Skin epidermis (tissue), 12 donors: ENCODE measurements around the gene SLC16A8.

Experiments used
- H3K27ac ChIP-seq, 21 experiments: fragments of 200-600 bp; sonication (generic) in 11 of 21; one replicate each; pipeline ENCODE4 v1.5.0; 2020; ENCODE audit warnings: mild to moderate bottlenecking in 3 of 21, inconsistent platforms in 2 of 21, moderate library complexity in 2 of 21
- H3K4me3 ChIP-seq, 7 experiments: fragments of 200-600 bp; sonication (generic) in 2 of 7; one replicate each; pipeline ENCODE4 v1.5.0; 2020; ENCODE audit warnings: inconsistent platforms in 2 of 7, mild to moderate bottlenecking in 2 of 7, moderate library complexity in 1 of 7

Gene SLC16A8

DNA sequence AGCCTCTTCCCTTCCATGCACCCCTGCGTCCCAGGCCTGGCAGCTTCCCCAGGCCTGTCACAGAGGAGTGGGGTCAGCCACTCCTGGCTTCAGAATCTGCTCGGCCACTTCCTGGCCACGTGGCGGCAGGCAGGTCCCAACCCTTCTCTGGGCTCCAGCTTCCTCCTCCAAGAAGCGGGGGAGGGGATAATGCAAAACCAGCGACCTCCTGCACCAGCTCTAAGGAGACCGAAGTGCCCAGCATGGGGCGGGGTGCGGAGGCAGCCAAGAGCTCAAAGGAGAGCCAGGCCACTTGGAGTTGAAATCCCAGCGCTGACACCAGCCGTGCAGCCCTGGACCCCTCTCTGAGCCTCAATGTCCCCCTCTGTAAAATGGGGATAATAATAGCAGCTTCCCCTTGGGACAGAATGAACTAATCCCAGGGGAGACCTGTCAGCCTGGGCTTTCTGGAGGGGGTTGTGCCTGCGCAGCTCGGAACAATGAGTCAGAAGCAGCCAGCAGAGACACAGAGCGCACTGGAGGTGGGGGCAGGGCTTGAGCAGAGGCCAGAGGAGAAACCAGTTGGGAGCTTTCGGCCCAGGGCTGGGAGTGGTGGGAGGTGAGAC lies 49.6 kb downstream of the SLC16A8 start:
- Histone ChIP-seq H3K4me3 (no peak overlapping the region), H3K27ac (peak overlapping the region in 15 of 21 experiments; percentile 0 to 68 (median 26))

DNA sequence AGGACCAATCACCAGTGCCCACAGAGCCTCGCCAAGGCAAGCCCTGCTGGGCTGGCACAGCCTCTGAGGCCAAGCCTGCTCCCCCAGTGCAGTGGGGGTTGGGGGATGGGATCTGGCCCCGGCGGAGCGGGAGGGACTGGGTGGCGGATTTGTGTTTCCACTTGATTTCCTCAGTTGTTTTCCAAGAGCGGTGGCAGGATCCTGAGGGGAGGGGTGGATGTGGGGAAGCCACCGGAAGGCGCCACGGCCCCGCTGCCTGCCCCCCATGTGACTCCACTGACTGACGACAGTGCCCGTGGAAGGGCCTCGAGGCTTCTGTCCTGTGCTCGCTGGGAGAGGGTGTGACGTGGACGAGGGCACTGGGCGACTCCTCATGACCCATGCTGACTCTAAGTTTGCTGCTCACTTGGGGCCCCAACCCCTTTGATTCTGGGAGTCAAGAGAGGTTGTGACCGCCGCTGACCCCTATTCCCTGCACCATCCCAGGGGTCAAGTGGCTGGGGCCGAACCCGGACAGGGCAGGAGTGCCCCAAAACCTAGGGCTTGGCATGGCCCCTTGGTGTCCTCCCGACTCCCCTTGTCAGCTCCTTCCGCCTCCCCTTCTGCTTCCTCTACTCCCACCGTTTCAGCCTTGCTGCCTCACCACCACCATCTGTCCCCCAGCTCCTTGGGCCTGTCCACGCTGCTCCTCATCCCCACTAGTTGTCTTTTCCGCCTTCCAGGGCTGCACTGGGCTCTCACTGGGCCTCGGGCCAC lies 50.3 kb downstream of the SLC16A8 start:
- Histone ChIP-seq H3K27ac (peak overlapping the region in 14 of 21 experiments; percentile 0 to 68 (median 24)), H3K4me3 (no peak overlapping the region)

DNA sequence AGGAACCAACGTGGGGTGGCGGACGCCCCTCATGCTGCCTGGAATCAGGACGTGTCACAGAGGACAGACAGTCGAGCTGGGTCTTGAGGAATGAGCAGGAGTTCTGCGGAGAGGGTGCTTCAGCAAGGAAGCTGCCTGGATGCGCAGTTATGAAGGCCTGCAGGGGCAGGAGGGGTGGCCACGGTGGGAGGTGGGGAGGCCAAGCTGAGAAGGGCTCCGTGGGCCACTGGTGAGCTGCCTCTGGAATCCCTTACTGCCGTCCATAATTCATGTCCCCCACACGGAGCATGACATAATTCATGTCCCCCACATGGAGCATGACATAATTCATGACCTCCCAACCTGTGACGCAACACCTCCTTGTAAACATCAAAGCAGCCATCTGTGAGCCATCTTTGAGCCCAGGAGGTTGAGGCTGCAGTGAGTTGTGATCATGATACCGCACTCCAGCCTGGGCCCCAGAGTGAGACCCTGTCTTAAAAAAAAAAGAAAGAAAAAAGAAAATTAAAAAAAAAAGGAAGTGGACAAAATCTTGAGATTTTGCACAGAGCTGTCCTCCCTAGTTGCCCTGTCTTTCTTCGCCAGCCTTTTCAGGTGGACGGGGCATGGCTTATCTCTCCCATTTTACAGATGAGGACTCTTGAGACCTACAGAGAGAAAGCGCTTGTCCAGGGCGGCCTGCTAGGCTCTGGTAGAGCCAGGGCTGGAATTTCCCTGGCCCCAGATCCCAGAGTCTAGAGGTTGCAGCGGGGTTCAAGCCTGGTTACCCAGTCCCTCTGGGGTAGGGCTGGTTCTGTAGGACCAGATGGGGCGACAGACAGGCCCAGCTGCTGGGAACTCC lies 51.1 kb downstream of the SLC16A8 start:
- peak overlapping the region in 7 of 21 experiments; percentile 4 to 68 (median 34) for H3K27ac ChIP-seq

DNA sequence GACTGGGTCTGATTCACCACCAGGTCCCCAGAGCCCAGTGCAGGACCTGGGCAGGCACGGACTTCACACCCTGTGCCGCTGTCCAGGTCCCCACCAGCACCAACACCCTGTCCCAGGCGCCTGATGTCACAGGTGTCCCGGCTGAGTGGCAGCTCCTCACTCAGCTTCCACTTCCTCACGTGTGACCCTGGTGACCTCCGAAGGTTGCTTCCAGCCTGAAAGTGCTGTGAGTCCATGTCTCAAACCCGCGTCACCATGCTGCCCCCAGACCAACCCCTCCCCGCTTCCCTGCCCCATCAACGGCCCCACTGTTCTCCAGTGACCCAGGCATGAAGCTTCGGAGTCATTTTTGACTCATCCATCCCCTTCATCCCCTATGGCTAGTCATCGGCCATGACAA lies 52.5 kb downstream of the SLC16A8 start:
- H3K27ac ChIP-seq: peak overlapping the region in 1 of 21 experiments; percentile 20
- H3K4me3 ChIP-seq: no peak overlapping the region

More for the DNA sequence above, 51.1 kb downstream of the SLC16A8 start:
- H3K4me3 ChIP-seq: no peak overlapping the region

DNA sequence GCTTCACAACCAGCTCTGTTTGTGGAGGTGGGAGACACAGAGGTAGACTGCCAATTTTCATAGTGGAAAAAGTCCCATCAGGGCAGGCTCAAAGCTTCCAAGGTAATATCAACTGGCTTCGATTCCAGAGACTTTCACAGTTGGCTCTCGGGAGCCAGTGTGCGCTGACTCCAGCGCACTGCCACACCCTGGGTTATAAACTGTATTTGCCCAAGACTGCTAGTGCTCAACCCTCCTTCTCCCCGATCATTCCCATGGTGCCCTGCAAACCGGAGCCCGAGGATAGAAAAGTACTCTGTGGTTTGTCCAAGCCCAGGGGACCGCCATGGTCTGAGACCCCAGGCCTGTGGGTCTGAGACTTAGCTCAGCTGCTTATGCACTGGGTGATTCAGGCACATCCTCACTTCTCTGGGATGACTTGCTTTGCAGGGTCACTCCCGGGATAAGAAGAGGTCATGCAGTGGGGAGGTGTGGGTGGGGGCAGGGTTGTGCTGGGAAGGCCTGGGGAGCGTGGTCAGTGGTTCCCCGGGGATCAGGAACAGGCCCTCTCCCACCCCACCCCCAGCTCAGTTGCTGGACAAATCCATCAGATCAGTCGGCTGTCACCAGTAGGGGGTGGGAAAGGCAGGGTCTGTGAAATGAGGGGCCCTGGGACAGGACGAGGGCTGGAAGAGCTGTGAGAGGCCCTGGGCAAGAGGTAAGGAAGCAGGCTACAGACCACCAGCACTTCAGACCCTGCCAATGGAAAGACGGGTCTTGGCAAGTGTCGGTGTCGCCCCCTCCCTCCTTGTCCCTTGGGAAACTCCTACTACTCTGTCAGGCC lies 53.5 kb downstream of the SLC16A8 start:
- Histone ChIP-seq H3K4me3 (no peak overlapping the region), H3K27ac (peak overlapping the region in 2 of 21 experiments; percentile 20 to 24)

DNA sequence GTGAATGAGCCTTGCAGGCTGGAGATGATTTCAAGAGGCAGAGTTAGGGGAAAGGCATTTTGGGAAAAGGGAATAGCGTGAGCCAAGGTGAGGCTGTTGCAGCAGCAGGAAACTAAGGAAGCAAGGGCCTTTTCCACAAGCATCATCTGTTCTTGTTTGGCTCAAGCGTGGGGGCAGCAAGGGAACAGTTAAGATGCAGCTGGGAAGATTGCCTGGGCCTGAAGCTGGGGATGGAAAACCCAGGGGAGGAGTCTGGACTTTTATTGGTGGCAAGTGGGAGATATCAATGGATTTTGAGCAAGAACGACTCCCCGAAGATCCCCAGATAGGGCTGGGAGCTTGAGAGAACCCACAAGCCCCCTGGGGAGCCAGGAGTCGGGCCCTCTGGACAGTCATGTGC lies 54.1 kb downstream of the SLC16A8 start:
- H3K4me3 ChIP-seq: no peak overlapping the region
- peak overlapping the region in 3 of 21 experiments; percentile 14 to 24 (median 20) for H3K27ac ChIP-seq

DNA sequence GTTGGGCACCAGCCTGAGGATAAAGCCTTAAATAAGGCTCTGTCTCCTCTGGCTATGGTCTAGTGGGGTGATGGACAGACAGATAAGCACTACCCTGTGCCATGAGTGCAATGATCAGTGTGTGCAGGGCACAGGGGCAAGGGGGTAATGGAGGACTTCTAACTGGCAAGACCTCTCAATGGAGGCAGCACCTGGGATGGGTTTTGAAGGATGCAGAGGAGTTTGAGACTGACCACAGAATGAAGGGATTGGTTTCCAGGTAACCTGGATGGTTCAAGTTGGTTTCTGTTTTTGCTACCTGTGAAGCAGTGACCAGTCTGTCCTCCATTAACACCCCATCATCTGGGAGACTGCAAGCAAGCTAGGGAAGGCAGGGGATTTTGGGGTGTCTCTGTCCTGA lies 54.6 kb downstream of the SLC16A8 start:
- peak overlapping the region in 1 of 21 experiments; percentile 20 for H3K27ac ChIP-seq
- H3K4me3 ChIP-seq: no peak overlapping the region

DNA sequence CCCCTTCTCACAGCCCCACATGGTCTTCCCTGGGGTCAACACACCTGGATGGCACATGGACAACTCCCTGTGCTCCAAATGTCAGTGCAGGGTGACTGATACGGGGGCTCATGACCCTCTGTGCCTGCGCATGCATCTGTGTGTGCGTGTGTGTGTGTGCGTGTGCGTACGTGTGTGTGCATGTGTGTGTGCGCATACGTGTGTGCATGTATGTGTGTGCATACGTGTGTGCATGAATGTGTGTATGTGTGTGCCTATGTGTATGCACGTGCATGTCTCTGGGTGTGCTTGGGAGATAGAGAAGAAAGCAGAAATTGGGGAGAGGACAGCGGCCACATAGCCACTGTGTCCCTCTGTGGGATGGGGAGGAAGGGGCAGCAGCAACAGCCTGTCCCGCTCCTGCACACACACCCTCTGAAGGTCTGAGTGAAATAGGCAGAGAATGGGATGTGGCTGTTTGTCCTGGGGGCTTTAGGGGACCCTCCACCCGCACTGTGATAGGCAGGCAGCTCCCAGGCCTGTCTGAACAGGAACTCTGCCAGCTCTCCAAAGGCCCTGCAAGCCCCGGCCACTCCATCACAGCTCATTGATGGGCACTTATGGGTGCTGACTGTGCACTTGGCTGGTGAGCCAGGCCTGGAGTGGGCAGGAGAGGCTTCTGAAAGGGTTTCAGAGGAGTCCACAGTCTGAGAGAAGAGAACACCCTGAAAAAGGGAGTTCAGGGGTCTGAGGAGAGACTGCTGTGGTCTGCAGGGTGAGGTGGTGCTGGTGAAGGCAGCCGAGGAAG lies 55.4 kb downstream of the SLC16A8 start:
- no peak overlapping the region for H3K4me3 ChIP-seq
- H3K27ac ChIP-seq: no peak overlapping the region
